Muscle layer of colon (tissue), 2 donors: ENCODE measurements around the gene HPS6.

Experiments
- H3K27ac ChIP-seq: one replicate; pipeline ENCODE4 v1.7.0; 2013; ENCODE audit warnings: low read depth, mild to moderate bottlenecking, low read length, moderate library complexity
- H3K27me3 ChIP-seq, 2 donors: one replicate each; pipeline ENCODE4 v1.7.0; 2013; ENCODE audit warnings: low read length in 2 of 2, mild to moderate bottlenecking in 2 of 2; ENCODE audit not compliant: insufficient read depth in 2 of 2, control insufficient read depth in 1 of 2
- H3K36me3 ChIP-seq: one replicate; pipeline ENCODE4 v1.7.0; 2013; ENCODE audit warnings: mild to moderate bottlenecking, low read length; ENCODE audit not compliant: insufficient read depth
- H3K4me1 ChIP-seq: one replicate; pipeline ENCODE4 v1.7.0; 2013; ENCODE audit warnings: mild to moderate bottlenecking, low read length; ENCODE audit not compliant: insufficient read depth
- H3K4me3 ChIP-seq, 2 donors: one replicate each; pipeline ENCODE4 v1.7.0; 2013; ENCODE audit warnings: low read length in 2 of 2, low read depth in 1 of 2, mild to moderate bottlenecking in 1 of 2, moderate library complexity in 1 of 2
- H3K9ac ChIP-seq: one replicate; pipeline ENCODE4 v1.7.0; 2013; ENCODE audit warnings: low read length
- H3K9me3 ChIP-seq: one replicate; pipeline ENCODE4 v1.7.0; 2013; ENCODE audit warnings: mild to moderate bottlenecking, low read length
- donor health status: abdominal sarcoma.
- donor health status: Adenocarcinoma of cecum.

Gene HPS6

GRCh38 chr10:102072673-102073527, 7.8 kb downstream of the HPS6 start:
- H3K36me3 ChIP-seq: peaks cover 14% of the 10 kb centered on the region
- H3K27ac ChIP-seq: no peak overlapping the region
- H3K9ac ChIP-seq: no peak overlapping the region
- H3K27me3 ChIP-seq: no peaks in the 10 kb centered on the region
- no peaks in the 10 kb centered on the region for H3K9me3 ChIP-seq
- H3K4me1 ChIP-seq: peaks cover 23% of the 10 kb centered on the region
- H3K4me3 ChIP-seq: no peak overlapping the region

- Histone ChIP-seq H3K9me3 (no peaks in the 10 kb centered on the region), H3K27ac (no peak overlapping the region), H3K27me3 (no peaks in the 10 kb centered on the region), H3K9ac (no peak overlapping the region), H3K36me3 (no peaks in the 10 kb centered on the region), H3K4me3 (no peak overlapping the region), H3K4me1 (no peaks in the 10 kb centered on the region)
Observed at GRCh38 chr10:102083541-102083940, 18.4 kb downstream of the HPS6 start.

DNA sequence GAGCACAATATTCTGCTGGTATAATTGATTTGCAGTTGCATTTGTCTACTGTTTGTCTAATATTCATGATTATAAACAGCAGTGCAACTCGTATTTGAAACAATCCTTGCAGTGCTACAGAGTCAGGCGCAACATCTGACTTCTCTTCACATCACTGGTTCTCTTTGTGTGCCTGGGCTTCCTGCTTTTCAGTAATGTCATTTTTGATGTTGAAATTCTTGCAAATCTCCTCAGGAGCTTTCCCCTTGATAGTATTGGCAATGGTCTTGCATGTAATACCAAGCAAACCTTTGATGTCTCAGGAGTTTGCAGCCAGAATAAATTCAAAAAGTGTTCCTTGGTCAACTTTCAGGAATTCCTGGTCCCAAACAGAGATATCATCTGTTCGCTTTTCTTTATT, 20.2 kb downstream of the HPS6 start:
- no peak overlapping the region for H3K9ac ChIP-seq
- no peak overlapping the region for H3K27ac ChIP-seq
- no peaks in the 10 kb centered on the region for H3K27me3 ChIP-seq
- no peaks in the 10 kb centered on the region for H3K36me3 ChIP-seq
- H3K9me3 ChIP-seq: no peaks in the 10 kb centered on the region
- H3K4me1 ChIP-seq: no peaks in the 10 kb centered on the region
- no peak overlapping the region for H3K4me3 ChIP-seq

DNA sequence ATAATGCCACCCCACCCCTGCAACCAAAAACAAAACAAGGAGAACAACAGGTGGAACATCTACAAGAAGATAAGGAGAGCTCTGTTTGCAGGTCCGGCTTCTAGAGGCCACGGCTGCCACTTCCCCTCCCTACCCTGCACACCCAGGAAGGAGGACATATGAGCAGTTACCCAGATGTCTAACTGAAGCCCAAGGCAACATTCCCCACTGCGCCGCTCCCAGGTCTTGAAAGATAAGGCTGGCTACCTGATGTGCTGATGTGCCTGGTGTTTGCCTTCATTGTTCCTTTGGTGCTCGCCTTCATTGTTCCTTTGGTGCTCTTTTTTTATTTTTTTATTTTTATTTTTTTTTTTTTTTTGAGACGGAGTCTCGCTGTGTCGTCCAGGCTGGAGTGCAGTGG, 21.0 kb downstream of the HPS6 start:
- Histone ChIP-seq H3K9ac (no peak overlapping the region), H3K4me3 (no peak overlapping the region), H3K27me3 (no peaks in the 10 kb centered on the region), H3K4me1 (no peaks in the 10 kb centered on the region), H3K9me3 (no peaks in the 10 kb centered on the region), H3K36me3 (no peaks in the 10 kb centered on the region), H3K27ac (no peak overlapping the region)

DNA sequence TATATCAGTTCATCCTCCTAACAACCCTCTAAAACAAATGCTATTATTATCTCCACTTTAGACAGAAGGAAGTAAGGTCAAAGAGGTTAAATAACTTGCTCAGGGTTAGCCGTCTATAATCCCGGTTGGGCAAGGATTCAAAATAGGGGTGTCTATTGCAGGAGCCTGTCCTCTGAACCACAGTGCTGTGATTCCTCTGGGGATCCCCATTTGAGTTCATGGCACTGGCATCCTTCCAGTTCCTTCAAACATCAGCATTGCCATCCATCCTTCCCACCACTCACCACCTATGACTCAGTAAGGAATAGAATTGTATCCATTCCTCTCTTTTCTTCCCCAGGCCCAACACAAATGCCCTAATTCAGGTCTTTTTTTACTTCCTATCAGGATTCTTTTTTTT, 25.6 kb downstream of the HPS6 start:
- H3K36me3 ChIP-seq: no peaks in the 10 kb centered on the region
- no peaks in the 10 kb centered on the region for H3K9me3 ChIP-seq
- H3K27me3 ChIP-seq: no peaks in the 10 kb centered on the region
- H3K4me1 ChIP-seq: no peaks in the 10 kb centered on the region
- no peak overlapping the region for H3K4me3 ChIP-seq
- H3K27ac ChIP-seq: no peak overlapping the region
- no peak overlapping the region for H3K9ac ChIP-seq

DNA sequence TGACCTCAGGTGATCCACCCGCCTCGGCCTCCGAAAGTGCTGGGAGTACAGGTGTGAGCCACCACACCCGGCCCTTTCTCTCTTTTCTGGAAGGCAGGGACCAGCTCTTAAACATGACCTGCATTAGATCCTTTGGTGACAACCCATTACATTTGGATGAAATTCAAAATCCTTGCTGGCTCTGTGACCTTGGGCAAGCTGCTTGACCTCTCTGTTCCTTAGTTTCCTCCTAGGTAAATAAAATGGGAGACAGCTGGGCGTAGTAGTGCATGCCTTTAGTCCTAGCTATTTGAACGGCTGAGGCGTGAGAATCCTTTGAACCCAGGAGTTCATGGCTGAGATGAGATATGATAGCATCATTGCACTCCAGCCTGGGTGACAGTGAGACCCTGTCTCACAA, 31.3 kb downstream of the HPS6 start:
- Histone ChIP-seq H3K36me3 (peaks cover 3% of the 10 kb centered on the region), H3K27ac (no peak overlapping the region), H3K9ac (no peak overlapping the region), H3K4me1 (no peaks in the 10 kb centered on the region), H3K4me3 (no peak overlapping the region), H3K9me3 (no peaks in the 10 kb centered on the region), H3K27me3 (no peaks in the 10 kb centered on the region)

DNA sequence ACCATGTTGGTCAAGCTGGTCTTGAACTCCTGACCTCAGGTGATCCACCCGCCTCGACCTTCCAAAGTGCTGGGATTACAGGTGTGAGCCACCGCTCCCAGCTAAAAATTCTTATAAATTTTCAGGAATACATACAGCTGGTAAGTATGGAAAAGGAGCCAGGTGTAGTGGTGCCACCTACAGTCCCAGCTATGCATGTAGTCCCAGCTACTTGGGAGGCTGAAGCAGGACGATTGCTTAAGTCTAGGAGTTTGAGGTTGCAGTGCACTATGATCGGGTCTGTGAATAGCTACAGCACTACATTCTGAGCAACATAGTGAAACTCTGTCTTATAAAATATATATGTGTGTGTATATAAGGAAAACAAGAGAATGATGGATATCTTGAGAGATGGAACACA, 36.0 kb downstream of the HPS6 start:
- H3K9me3 ChIP-seq: no peaks in the 10 kb centered on the region
- no peaks in the 10 kb centered on the region for H3K27me3 ChIP-seq

DNA sequence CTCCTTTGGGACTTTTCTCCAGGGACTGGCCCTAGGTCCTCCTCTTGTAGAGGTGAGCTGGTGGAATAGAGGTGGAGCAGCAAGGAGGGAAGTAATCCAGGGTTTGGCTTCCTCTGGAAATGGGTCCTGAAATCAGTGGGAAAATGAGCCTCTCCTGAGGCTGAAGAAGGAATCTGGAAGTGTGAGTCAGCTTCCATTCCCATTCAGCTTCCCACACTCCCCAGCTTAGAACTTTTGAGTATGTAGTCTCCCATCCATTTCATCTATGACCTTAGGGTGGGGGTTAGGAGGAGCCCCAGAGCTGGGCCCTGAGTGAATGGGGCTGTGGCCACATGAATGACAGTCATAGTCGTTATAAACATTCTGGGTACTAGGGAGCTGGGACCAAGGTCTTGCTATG, 37.3 kb downstream of the HPS6 start:
- peaks cover 3% of the 10 kb centered on the region for H3K36me3 ChIP-seq
- no peaks in the 10 kb centered on the region for H3K27me3 ChIP-seq
- H3K9ac ChIP-seq: no peak overlapping the region
- H3K9me3 ChIP-seq: no peaks in the 10 kb centered on the region
- H3K4me3 ChIP-seq: no peak overlapping the region
- no peaks in the 10 kb centered on the region for H3K4me1 ChIP-seq
- no peak overlapping the region for H3K27ac ChIP-seq

More for the DNA sequence above, 36.0 kb downstream of the HPS6 start:
- Histone ChIP-seq H3K4me1 (no peaks in the 10 kb centered on the region), H3K4me3 (no peak overlapping the region), H3K27ac (no peak overlapping the region), H3K36me3 (peaks cover 3% of the 10 kb centered on the region), H3K9ac (no peak overlapping the region)

DNA sequence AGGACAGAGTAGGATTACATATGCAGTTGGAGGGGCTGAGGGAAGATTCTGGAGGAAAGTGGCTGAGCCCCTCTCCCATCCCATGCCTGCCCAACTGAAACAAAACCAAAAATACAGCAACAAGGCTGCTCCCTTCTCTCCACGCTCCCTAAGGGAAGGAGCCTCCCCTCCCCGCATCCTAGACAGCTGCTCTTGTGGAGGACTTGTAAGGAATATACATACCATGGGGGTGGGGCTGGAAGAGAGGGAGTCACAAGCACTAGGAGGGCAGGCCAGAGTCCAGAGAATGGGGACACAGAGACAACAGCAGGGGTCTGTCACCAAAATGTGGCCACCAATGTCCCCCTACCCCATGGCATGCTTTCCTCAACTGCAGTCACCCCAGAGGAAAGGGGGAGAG, 41.8 kb downstream of the HPS6 start:
- no peaks in the 10 kb centered on the region for H3K9me3 ChIP-seq
- no peak overlapping the region for H3K27ac ChIP-seq
- H3K4me1 ChIP-seq: no peaks in the 10 kb centered on the region
- H3K9ac ChIP-seq: no peak overlapping the region
- peaks cover 40% of the 10 kb centered on the region for H3K36me3 ChIP-seq
- H3K4me3 ChIP-seq: no peak overlapping the region
- no peaks in the 10 kb centered on the region for H3K27me3 ChIP-seq

GRCh38 chr10:102109166-102110116, 44.3 kb downstream of the HPS6 start:
- Histone ChIP-seq H3K27ac (no peak overlapping the region), H3K36me3 (peaks cover 40% of the 10 kb centered on the region), H3K9me3 (no peaks in the 10 kb centered on the region), H3K4me3 (no peak overlapping the region), H3K4me1 (peaks cover 16% of the 10 kb centered on the region), H3K27me3 (no peaks in the 10 kb centered on the region), H3K9ac (no peak overlapping the region)

- Histone ChIP-seq H3K4me1 (peaks cover 27% of the 10 kb centered on the region), H3K27ac (no peak overlapping the region), H3K9ac (no peak overlapping the region), H3K36me3 (peaks cover 40% of the 10 kb centered on the region), H3K4me3 (no peak overlapping the region), H3K9me3 (no peaks in the 10 kb centered on the region), H3K27me3 (no peaks in the 10 kb centered on the region)
Observed at GRCh38 chr10:102111276-102111675, 46.1 kb downstream of the HPS6 start.
